Naive thymus-derived CD8-positive, alpha-beta T cell (primary cell): Measurements from ENCODE around the gene TUBA1A. TPM values are rescaled to one million over a fixed set of nuclear protein-coding genes. Genes with fewer than 3 reads are reported as not detected.
"Not testable (repeated sequence)": the region's sequence is repeated elsewhere in the genome, so short reads cannot be mapped to it uniquely, and the experiment has no call there.

Source experiments
- ATAC-seq, 2 donors: fragments of 150-1000 bp; cut with Tn5 transposase in 1 of 2; sonication (Bioruptor Pico), chemical (Tn5 transposase) in 1 of 2; 1 replicate in 1 of 2; 2 replicates in 1 of 2; pipeline ENCODE4 v1.10.0; 2021; ENCODE audit warnings: mild to moderate bottlenecking in 2 of 2, moderate library complexity in 2 of 2
- POLR2A ChIA-PET: fragments of 350-600 bp; sonication (Branson Sonifier 250); formaldehyde crosslinking; loops from one replicate; lab custom pipeline; 2021; ENCODE audit warnings: antibody characterized with exemption; lab: Charles Lee
- DNase-seq, 10 donors: peaks; one replicate each; pipeline versions ENCODE4 v3.0.0 to v3.0.0-alpha.2; 2020 to 2022
- H3K27ac Mint-ChIP-seq, 10 donors: one replicate each; pipeline ENCODE4 v1.8.0; 2020 to 2022; ENCODE audit warnings: mild to moderate bottlenecking in 10 of 10, mixed read lengths in 10 of 10, moderate library complexity in 4 of 10, inconsistent platforms in 1 of 10
- H3K27me3 Mint-ChIP-seq, 5 donors: one replicate each; pipeline ENCODE4 v1.8.0; 2021 to 2022; ENCODE audit warnings: mixed read lengths in 5 of 5
- H3K36me3 Mint-ChIP-seq, 3 donors: one replicate each; pipeline ENCODE4 v1.8.0; 2020 to 2022; ENCODE audit warnings: mixed read lengths in 3 of 3, mild to moderate bottlenecking in 2 of 3, inconsistent platforms in 1 of 3
- H3K4me1 Mint-ChIP-seq, 4 donors: one replicate each; pipeline ENCODE4 v1.8.0; 2021 to 2022; ENCODE audit warnings: mixed read lengths in 4 of 4
- H3K4me3 Mint-ChIP-seq, 10 donors: one replicate each; pipeline ENCODE4 v1.8.0; 2020 to 2022; ENCODE audit warnings: mild to moderate bottlenecking in 10 of 10, mixed read lengths in 10 of 10, moderate library complexity in 6 of 10, inconsistent platforms in 1 of 10
- H3K9me3 Mint-ChIP-seq, 9 donors: one replicate each; pipeline ENCODE4 v1.8.0; 2020 to 2022; ENCODE audit warnings: mixed read lengths in 9 of 9, mild to moderate bottlenecking in 3 of 9, inconsistent platforms in 1 of 9, moderate library complexity in 1 of 9
- polyA plus RNA-seq, 3 donors: library from polyadenylated mRNA; unstranded; fragments of 300-500 nt; fragmentation: Illumina TruSeq; gene quantifications; one replicate each; pipeline ENCODE4 v1.2.3, GENCODE V29; 2021
- total RNA-seq, 8 experiments: library from RNA in 2 of 8; stranded (reverse) in 2 of 8; gene quantifications; one replicate each; pipeline ENCODE4 v1.2.3 and lab custom pipeline; 2021 to 2026

The TUBA1A gene
- total and polyA plus RNA-seq, 5 experiments from 2014 or later, result 93.5 to 168 (median 139) TPM

DNA sequence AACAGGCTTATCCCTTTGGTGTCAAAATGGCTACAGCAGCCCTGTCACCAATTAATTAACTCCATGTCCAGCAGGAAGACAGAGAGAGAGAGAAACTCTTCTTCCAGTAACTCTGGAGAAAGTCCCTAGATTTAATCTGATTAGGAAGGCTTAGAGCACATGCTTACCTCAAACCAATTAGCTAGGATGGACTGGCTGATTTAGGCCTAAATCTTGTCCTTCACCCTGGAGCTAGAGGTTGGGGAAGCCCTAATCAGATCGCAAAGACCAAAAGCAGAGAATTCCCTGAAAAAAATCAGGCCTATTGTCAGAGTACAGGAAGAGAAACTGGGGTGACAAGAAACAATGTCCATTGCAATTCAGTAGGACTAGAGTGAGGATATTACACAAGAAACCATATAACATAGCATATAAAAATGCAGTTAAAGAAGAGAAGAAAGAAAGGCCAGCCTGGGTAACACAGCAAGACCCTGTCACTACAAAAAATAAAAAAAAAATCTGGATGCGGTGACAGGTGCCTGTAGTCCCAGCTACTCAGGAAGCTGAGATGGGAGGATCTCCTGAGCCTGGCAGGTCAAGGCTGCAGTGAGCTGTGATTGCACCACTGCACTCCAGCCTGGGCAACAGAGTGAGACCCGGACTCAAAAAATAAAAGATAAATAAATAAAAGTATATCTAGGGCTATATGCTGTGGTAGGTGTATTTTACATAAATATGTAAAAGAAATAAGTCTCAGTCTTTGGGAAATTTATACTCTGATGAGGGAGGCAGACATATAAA lies 34.9 kb upstream of the TUBA1A start:
- no peaks in the 10 kb centered on the region for H3K9me3 Mint-ChIP-seq
- H3K4me1 Mint-ChIP-seq, result peaks cover 0 to 10% (median 3%) of the 10 kb centered on the region in 4 donors
- H3K4me3 Mint-ChIP-seq, result no peak overlapping the region
- peak overlapping the region in 3 of 10 donors; percentile 29 to 74 (median 31) for H3K27ac Mint-ChIP-seq
- ATAC-seq (no peak), DNase-seq (no peak)
- POLR2A ChIA-PET, result interaction anchor here (1.0 kb wide), 1 partner anchor 34 kb away, joined by 5 read pairs; no protein-coding TSS in a partner anchor
- no peaks in the 10 kb centered on the region for H3K36me3 Mint-ChIP-seq
- H3K27me3 Mint-ChIP-seq, result no peaks in the 10 kb centered on the region

DNA sequence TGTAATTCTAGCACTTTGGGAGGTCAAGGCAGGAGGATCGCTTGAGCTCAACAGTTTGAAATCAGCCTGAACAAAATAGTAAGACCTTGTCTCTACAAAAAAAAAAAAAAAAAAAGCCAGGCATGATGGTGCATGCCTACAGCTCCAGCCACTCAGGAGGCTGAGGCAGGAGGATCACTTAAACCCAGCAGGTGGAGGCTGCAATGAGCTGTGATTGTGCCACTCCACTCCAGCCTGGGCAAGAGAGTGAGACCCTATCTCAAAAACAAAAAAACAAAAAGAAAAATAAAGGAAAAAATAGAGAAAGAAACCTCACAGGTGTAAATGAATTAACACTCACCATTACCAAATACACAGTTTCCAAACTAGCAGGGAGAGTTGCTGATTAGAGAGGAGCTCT lies 34.2 kb upstream of the TUBA1A start:
- ATAC-seq (no peak), DNase-seq (no peak)
- Mint-ChIP-seq H3K4me3 (no peak overlapping the region), H3K27ac (no peak overlapping the region), H3K9me3 (no peaks in the 10 kb centered on the region), H3K4me1 (peaks cover 0 to 10% (median 3%) of the 10 kb centered on the region in 4 donors), H3K27me3 (no peaks in the 10 kb centered on the region), H3K36me3 (no peaks in the 10 kb centered on the region)
- POLR2A ChIA-PET, result interaction anchor here (0.6 kb wide), 1 partner anchor 33 kb away, joined by 3 read pairs; no protein-coding TSS in a partner anchor

DNA sequence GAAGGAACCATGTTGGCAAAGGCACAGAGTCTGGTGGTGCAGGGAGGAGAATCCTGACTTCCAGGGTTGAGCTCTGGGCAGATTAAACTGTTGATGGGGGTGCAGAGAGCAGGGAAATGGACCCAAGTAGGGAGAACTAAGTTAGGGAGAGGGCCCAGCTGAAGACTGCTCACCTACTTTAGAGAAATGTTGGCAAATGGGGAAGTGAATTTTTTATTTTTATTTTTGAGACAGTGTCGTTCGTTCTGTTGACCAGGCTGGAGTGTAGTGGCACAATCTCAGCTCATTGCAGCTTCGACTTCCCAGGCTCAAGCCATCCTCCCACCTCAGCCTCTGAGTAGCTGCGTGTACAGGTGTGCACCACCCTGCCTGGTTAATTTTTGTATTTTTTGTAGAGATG lies 32.1 kb upstream of the TUBA1A start:
- no peaks in the 10 kb centered on the region for H3K36me3 Mint-ChIP-seq
- ATAC-seq (no peak), DNase-seq (no peak)
- H3K27ac Mint-ChIP-seq, result peak overlapping the region in 1 of 10 donors; percentile 60
- H3K27me3 Mint-ChIP-seq, result no peaks in the 10 kb centered on the region
- H3K9me3 Mint-ChIP-seq, result no peaks in the 10 kb centered on the region
- H3K4me1 Mint-ChIP-seq, result peaks cover 0 to 10% (median 3%) of the 10 kb centered on the region in 4 donors
- POLR2A ChIA-PET, result interaction anchor here (0.7 kb wide), 1 partner anchor 17 kb away, joined by 4 read pairs; no protein-coding TSS in a partner anchor
- H3K4me3 Mint-ChIP-seq, result peak overlapping the region in 1 of 10 donors; percentile 24

DNA sequence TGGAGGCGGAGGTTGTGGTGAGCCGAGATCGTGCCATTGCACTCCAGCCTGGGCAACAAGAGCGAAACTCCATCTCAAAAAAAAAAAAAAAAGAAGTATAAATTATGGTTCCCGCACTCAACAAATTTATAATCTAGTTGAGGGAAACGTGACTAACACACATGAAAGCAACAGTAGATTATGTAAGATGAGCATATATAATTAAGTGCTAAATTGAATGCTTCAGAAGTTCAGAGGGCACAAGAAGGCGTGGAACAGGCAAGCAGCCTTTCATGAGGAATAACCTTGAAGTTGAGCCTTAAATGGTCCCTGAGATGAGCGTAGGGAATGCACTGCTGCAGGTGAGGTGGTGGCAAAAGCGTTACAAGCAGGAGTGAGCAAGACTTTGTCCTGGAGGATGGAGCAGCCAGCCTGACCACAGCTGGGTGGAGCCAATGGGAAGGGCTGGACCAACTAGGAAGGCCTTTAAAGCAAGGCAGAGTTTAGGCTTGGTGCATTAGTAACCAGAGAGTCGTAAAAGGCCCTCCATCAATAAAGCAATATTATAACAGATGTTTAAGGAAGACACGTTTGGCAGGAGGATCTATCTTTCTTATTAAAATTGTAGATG lies 30.6 kb upstream of the TUBA1A start:
- no peaks in the 10 kb centered on the region for H3K36me3 Mint-ChIP-seq
- peaks cover 0 to 2% (median 0%) of the 10 kb centered on the region in 5 donors for H3K27me3 Mint-ChIP-seq
- H3K9me3 Mint-ChIP-seq, result no peaks in the 10 kb centered on the region
- peaks cover 0 to 10% (median 2%) of the 10 kb centered on the region in 4 donors for H3K4me1 Mint-ChIP-seq
- no peak overlapping the region for H3K4me3 Mint-ChIP-seq
- POLR2A ChIA-PET, result no interaction called here
- DNase-seq (no peak), ATAC-seq (no peak)
- H3K27ac Mint-ChIP-seq, result no peak overlapping the region

DNA sequence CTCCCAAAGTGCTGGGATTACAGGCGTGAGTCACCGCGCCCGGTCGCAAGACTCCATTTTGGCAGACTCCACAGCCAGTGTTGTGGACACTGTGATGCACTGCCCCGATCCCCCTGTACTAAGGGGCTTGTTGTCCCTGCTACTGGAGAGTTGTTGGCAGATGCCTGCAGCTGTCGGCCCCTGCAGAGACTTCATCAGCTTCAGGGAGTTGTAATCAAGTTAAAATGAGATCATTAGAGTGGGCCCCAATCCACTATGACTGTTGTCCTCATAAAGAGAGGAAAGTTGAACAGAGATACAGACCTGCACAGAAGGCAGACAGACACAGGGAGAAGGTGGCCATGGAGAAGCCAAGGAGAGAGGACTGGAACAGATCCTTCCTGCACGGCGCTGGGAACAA lies 23.7 kb upstream of the TUBA1A start:
- H3K4me1 Mint-ChIP-seq, result no peaks in the 10 kb centered on the region
- no peaks in the 10 kb centered on the region for H3K9me3 Mint-ChIP-seq
- H3K4me3 Mint-ChIP-seq, result no peak overlapping the region
- no peak for DNase-seq
- peaks cover 0 to 2% (median 0%) of the 10 kb centered on the region in 5 donors for H3K27me3 Mint-ChIP-seq
- no peak for ATAC-seq
- POLR2A ChIA-PET, result interaction anchor here (0.5 to 0.8 kb wide), 2 partner anchors 42 to 82 kb away, joined by 3 read pairs; partner anchors contain the start of gene TUBA1B
- H3K27ac Mint-ChIP-seq, result no peak overlapping the region
- H3K36me3 Mint-ChIP-seq, result no peaks in the 10 kb centered on the region

DNA sequence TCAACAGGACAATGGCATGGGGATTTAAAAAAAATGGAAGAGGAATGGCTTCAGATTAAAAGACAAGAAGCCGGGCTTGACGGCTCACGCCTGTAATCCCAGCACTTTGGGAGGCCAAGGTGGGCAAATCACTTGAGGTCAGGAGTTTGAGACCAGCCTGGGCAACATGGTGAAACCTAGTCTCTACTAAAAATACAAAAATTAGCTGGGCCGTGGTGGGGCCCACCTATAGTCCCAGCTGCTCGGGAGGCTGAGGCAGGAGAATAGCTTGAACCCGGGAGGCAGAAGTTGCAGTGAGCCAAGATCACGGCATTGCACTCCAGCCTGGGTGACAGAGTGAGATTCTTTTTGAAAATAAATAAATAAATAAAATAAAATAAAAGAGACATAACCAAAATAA lies 21.8 kb upstream of the TUBA1A start:
- H3K4me3 Mint-ChIP-seq, H3K36me3 Mint-ChIP-seq, ATAC-seq, DNase-seq, POLR2A ChIA-PET, H3K4me1 Mint-ChIP-seq, H3K27me3 Mint-ChIP-seq, H3K9me3 Mint-ChIP-seq: not testable (repeated sequence)
- peak overlapping the region in 1 of 10 donors; percentile 17 for H3K27ac Mint-ChIP-seq

DNA sequence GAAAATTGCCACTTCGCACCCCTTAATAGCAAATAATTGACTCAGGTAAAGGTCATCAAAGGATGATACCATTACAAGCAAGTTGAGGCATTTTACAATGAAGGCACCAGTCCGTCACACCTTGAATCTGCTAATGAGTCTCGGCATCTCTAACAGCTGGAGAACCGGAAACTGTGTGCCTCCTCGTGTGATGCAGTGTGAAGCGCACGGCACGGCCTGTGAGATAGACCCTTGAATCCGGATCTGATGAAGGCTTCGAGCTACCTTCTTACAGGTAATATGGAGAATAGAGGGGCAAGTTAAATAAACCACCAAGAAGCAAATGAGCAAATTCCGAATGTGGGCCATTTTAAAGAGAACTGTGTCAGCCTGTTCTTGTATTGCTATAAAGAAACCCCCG lies 19.8 kb upstream of the TUBA1A start:
- no peak overlapping the region for H3K27ac Mint-ChIP-seq
- no peak overlapping the region for H3K4me3 Mint-ChIP-seq
- POLR2A ChIA-PET, result interaction anchor here (1.0 kb wide), 1 partner anchor 20 kb away, joined by 3 read pairs; the partner anchor contains the start of gene TUBA1A
- H3K4me1 Mint-ChIP-seq, result no peaks in the 10 kb centered on the region
- ATAC-seq, result no peak
- H3K27me3 Mint-ChIP-seq, result no peaks in the 10 kb centered on the region
- H3K9me3 Mint-ChIP-seq, result no peaks in the 10 kb centered on the region
- DNase-seq, result no peak
- no peaks in the 10 kb centered on the region for H3K36me3 Mint-ChIP-seq

DNA sequence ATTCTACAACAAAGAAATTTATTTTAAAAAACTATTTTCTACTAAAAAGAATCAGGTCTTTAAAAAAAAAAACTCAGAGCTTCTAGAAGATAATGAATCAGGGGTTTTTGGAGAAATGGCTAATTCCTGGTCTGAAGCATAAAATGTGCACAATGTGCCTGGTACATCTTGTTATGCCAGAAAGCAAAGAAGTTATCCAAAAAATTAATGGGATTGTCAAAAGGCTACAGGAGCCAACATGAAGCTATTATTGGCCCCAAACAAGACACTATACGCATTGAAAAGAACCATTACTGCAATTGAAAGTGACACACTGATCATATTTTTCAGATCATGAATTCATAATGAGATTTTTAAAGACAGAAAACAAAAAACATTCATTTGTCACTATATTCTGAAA lies 19.3 kb upstream of the TUBA1A start:
- ATAC-seq, result no peak
- no peak for DNase-seq
- H3K4me1 Mint-ChIP-seq, result no peaks in the 10 kb centered on the region
- H3K4me3 Mint-ChIP-seq, result no peak overlapping the region
- no peaks in the 10 kb centered on the region for H3K36me3 Mint-ChIP-seq
- H3K27ac Mint-ChIP-seq, result no peak overlapping the region
- POLR2A ChIA-PET, result interaction anchor here (1.0 kb wide), 1 partner anchor 19 kb away, joined by 3 read pairs; the partner anchor contains the start of gene TUBA1A
- no peaks in the 10 kb centered on the region for H3K27me3 Mint-ChIP-seq
- no peaks in the 10 kb centered on the region for H3K9me3 Mint-ChIP-seq

DNA sequence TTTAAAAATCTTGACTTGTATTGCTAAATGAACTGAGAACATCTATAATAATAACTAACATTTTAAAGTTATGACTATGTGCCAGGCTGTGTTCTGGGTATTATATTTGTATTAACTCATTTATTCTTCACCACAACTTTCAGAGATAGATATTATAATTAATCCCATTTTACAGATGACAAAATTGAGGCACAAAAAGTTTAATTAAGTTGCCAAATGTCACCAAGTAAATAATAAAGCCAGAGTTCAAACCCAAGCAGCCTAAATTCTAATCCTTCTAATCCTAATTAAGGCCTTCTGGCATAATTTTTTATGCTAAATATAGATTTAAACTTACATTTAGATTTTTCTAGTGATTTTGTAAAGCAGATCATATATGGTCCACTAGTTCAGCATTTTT lies 17.5 kb upstream of the TUBA1A start:
- Mint-ChIP-seq H3K4me1 (peaks cover 2 to 8% (median 5%) of the 10 kb centered on the region in 4 donors), H3K36me3 (no peaks in the 10 kb centered on the region), H3K27ac (no peak overlapping the region), H3K9me3 (no peaks in the 10 kb centered on the region), H3K27me3 (no peaks in the 10 kb centered on the region), H3K4me3 (no peak overlapping the region)
- ATAC-seq (no peak), DNase-seq (no peak)
- POLR2A ChIA-PET, result no interaction called here

DNA sequence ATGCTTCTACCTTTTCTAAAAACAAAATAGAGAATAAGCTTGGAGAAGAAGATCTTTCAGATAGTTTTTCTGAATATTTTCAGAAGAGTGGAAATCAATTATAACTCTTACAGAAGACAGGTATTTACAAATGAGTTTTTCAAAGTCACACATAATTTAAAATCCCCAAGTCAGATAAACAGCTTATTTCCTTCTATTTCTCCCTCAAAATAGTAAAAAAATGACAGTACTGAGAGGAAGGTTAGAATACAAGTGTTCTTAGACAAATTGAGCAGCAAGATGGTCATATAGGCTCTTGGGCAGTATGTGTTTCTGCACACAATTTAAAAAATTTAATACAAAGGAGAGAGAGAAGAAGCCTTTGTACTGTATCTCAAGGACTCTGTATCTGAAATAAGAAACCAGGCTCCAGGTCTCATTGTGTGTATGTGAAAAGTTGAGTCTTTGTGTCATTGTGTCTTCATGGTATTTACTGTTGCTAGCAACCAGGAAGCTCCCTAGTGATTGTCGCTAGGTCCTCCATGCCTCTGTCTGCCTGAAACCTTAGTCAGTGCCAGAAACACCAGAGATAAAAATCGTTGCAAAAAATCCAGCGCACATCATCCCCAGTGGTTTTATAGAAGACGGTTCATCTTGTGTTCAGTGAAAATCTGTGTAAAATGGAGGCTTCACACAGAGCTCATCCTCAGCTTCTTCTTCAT lies 12.9 kb upstream of the TUBA1A start:
- H3K27me3 Mint-ChIP-seq, result no peaks in the 10 kb centered on the region
- no peaks in the 10 kb centered on the region for H3K36me3 Mint-ChIP-seq
- POLR2A ChIA-PET, result interaction anchor here (1.9 to 3.5 kb wide), 2 partner anchors 13 to 71 kb away, joined by 6 to 13 read pairs; partner anchors contain the start of genes TUBA1A and TUBA1B
- H3K4me1 Mint-ChIP-seq, result peaks cover 6 to 15% (median 10%) of the 10 kb centered on the region in 4 donors
- H3K9me3 Mint-ChIP-seq, result no peaks in the 10 kb centered on the region
- H3K4me3 Mint-ChIP-seq, result peak overlapping the region in 2 of 10 donors; percentile 29 to 44
- peak in 3 of 10 donors; percentile 4 to 24 (median 20) for DNase-seq
- peak overlapping the region; percentile 3 to 84 (median 22) for H3K27ac Mint-ChIP-seq
- ATAC-seq, result peak; percentile 33 to 38

DNA sequence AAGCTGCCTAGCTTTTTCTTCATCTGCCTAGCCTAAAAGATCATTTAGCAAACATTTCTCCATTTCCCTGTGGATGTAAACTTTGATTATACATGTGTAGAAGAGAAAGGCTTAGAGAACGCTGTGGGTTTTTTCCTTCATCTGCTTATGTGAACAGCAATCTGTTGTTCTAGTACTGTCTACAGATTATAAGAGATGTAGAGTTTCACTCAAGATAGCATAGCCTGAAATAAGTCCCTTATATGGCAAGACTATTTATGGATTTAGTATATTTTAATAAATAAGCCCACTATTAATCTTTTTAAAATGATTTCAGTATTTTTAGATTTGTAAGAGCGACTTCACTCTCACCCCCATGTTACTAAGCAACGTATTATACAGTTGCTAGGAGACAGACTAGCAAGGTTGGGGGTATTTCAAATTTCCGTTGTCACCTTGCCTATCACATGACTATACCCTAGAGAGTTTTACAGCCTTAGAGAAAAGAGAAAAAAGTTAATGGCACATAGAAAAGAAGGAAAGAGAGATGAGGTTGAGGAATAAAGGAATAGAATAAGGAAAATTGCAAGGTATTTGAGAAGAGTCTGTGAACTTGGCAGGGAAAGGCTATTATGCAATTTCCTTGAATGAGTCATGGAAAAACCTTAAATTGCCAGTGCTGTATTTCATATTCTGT lies 12.2 kb upstream of the TUBA1A start:
- H3K27me3 Mint-ChIP-seq, result no peaks in the 10 kb centered on the region
- peak in 4 of 10 donors; percentile 47 to 74 (median 60) for DNase-seq

More for the DNA sequence above, 12.2 kb upstream of the TUBA1A start:
- ATAC-seq, result peak; percentile 87 to 98
- Mint-ChIP-seq H3K27ac (peak overlapping the region; percentile 1 to 84 (median 36)), H3K9me3 (no peaks in the 10 kb centered on the region), H3K36me3 (no peaks in the 10 kb centered on the region), H3K4me1 (peaks cover 6 to 15% (median 10%) of the 10 kb centered on the region in 4 donors), H3K4me3 (peak overlapping the region in 3 of 10 donors; percentile 0 to 44 (median 29))
- POLR2A ChIA-PET, result interaction anchor here (0.9 to 3.5 kb wide), 3 partner anchors 11 to 71 kb away, joined by 3 to 13 read pairs (median 6); partner anchors contain the start of genes TUBA1A and TUBA1B
